Naive B cell (primary cell): ENCODE data around the gene PERM1. TPM values are rescaled to one million over a fixed set of nuclear protein-coding genes. Genes with fewer than 3 reads are reported as not detected.

Experiments
- ATAC-seq, 2 donors: fragments of 150-1000 bp; cut with Tn5 transposase; 2 replicates each; pipeline ENCODE4 v1.10.0; 2021; ENCODE audit warnings: low read depth in 2 of 2, mild to moderate bottlenecking in 2 of 2, moderate library complexity in 2 of 2
- DNase-seq: peaks from one replicate; pipeline ENCODE4 v3.0.0; 2022
- H3K27ac Mint-ChIP-seq, 6 donors: one replicate each; pipeline ENCODE4 v1.8.0; 2020 to 2022; ENCODE audit warnings: mild to moderate bottlenecking in 6 of 6, mixed read lengths in 6 of 6, moderate library complexity in 5 of 6, inconsistent platforms in 2 of 6
- H3K27me3 Mint-ChIP-seq, 3 donors: one replicate each; pipeline ENCODE4 v1.8.0; 2021 to 2022; ENCODE audit warnings: mixed read lengths in 3 of 3, mild to moderate bottlenecking in 1 of 3
- H3K36me3 Mint-ChIP-seq, 2 donors: one replicate each; pipeline ENCODE4 v1.8.0; 2020 to 2022; ENCODE audit warnings: mixed read lengths in 2 of 2, inconsistent platforms in 1 of 2, mild to moderate bottlenecking in 1 of 2
- H3K4me1 Mint-ChIP-seq, 3 donors: one replicate each; pipeline ENCODE4 v1.8.0; 2020 to 2022; ENCODE audit warnings: mixed read lengths in 3 of 3, inconsistent platforms in 1 of 3, mild to moderate bottlenecking in 1 of 3, moderate library complexity in 1 of 3
- H3K4me3 Mint-ChIP-seq, 8 donors: one replicate each; pipeline ENCODE4 v1.8.0; 2020 to 2022; ENCODE audit warnings: mild to moderate bottlenecking in 8 of 8, mixed read lengths in 8 of 8, moderate library complexity in 8 of 8, inconsistent platforms in 2 of 8
- H3K9me3 Mint-ChIP-seq, 7 donors: one replicate each; pipeline ENCODE4 v1.8.0; 2020 to 2022; ENCODE audit warnings: mixed read lengths in 7 of 7, mild to moderate bottlenecking in 5 of 7, inconsistent platforms in 2 of 7, moderate library complexity in 1 of 7
- polyA plus RNA-seq, 6 donors: library from polyadenylated mRNA; unstranded; fragments of 300-500 nt; fragmentation: Illumina TruSeq; gene quantifications; one replicate each; pipeline ENCODE4 v1.2.3, GENCODE V29; 2021; ENCODE audit warnings: low read depth in 6 of 6

PERM1 gene
- polyA plus RNA-seq, 6 donors from 2014 or later: not detected

DNA sequence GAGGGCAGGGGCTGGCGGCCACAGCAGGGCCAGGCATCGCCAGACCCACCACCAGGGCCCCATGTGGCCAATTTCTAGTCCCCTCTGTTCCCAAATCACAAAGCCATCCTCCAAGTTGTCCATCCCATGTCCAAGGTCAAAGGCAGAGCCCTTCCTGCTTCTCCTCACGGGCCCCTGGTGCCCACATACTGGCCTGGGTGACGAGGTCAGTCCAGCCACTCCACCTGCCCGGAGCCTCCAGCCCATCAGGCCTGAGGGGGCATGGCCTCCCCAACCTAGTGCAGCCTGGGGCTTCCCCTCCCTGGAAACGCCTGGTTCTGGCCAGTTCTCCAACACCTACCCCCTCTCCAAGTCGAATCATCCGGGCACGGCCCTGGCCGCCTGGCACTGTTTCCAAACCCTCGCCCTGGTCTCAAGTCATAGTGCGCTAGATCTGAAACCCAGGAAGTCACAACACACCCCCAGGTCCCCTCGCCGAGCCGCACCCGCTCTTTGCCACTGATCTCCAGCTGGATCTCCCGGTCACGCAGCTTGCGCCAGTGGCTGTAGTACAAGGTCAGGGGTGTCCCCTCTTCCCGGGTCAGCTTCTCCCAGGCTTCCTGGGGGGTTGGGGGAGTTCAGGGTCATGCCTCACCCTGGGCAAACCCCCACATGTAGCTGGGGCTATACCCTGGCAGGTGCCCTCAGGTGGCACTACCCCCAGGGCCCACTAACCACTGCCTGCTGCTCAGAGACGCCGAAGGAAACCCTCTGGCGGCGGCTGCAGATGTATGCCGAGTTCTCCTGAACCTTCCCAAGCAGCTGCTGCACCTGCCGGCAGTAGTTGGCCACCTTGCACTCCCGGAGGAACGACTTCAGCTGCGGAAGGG, 36.0 kb downstream of the PERM1 start:
- no peak for DNase-seq
- H3K4me1 Mint-ChIP-seq: peaks cover 6 to 12% (median 9%) of the 10 kb centered on the region in 3 donors
- ATAC-seq: no peak
- H3K9me3 Mint-ChIP-seq: no peaks in the 10 kb centered on the region
- H3K27me3 Mint-ChIP-seq: peaks cover 4 to 12% (median 7%) of the 10 kb centered on the region in 3 donors
- peaks cover 14 to 21% of the 10 kb centered on the region in 2 donors for H3K36me3 Mint-ChIP-seq
- H3K27ac Mint-ChIP-seq: peak overlapping the region in 3 of 6 donors; percentile 15 to 47 (median 30)
- H3K4me3 Mint-ChIP-seq: peak overlapping the region in 3 of 8 donors; percentile 5 to 61 (median 19)

DNA sequence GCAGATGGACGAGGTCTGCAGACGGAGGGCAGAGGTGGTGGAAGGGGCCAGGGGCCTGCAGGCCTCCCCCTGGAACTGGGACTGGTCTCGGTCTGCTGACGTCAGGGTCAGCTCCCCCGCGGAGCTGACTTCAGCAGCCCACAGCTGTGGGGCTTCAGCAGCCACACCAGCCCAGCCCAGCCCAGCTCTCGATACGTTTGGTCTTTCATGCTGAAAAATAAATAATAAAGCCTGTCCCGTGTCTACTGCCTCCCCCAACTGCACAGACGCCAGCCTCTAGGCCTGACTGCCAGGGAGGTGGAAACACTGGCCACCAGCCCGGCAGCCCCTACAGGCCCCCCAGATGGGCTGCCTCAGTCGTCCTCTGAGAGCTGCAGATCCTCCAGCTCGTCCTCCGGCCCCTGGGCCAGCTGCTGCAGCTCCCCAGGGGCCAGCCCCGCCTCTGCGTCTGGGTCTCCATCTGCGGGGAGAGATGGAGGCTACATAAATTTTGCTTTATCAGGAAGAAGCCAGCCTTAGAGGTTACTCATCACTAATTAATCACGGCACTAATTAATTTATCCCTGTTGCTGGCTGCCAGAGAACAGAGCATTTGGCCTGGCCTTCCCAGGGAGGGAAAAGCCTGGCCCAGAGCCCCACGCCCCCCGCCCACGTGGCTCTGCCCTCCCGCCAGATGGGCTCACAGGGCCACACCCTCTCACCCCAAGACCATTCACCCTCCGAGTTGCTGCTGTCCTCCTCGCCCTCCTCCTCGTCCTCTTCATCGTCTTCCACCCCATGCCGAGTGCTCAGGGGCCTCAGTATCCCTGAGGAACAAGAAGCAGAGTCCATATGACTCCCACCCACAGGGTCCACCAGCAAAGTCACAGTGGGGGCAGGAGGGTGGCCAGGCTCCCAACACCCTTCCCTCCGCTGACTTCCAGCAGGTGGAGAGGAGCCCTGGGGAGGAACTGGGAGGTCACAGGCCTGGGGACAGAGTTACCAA, 37.3 kb downstream of the PERM1 start:
- Mint-ChIP-seq H3K36me3 (peaks cover 4 to 18% of the 10 kb centered on the region in 2 donors), H3K27ac (no peak overlapping the region), H3K4me1 (peaks cover 6 to 16% (median 12%) of the 10 kb centered on the region in 3 donors), H3K9me3 (no peaks in the 10 kb centered on the region), H3K27me3 (peaks cover 4 to 17% (median 13%) of the 10 kb centered on the region in 3 donors), H3K4me3 (no peak overlapping the region)
- DNase-seq: no peak
- no peak for ATAC-seq

- Mint-ChIP-seq H3K27me3 (peaks cover 4 to 26% (median 22%) of the 10 kb centered on the region in 3 donors), H3K4me3 (peak overlapping the region in 1 of 8 donors; percentile 61), H3K4me1 (peaks cover 9 to 16% (median 12%) of the 10 kb centered on the region in 3 donors), H3K36me3 (peaks cover 0 to 9% of the 10 kb centered on the region in 2 donors), H3K9me3 (no peaks in the 10 kb centered on the region), H3K27ac (no peak overlapping the region)
- no peak for ATAC-seq
- no peak for DNase-seq
These were observed 38.1 kb downstream of the PERM1 start for GRCh38 chr1:943545-944340.

DNA sequence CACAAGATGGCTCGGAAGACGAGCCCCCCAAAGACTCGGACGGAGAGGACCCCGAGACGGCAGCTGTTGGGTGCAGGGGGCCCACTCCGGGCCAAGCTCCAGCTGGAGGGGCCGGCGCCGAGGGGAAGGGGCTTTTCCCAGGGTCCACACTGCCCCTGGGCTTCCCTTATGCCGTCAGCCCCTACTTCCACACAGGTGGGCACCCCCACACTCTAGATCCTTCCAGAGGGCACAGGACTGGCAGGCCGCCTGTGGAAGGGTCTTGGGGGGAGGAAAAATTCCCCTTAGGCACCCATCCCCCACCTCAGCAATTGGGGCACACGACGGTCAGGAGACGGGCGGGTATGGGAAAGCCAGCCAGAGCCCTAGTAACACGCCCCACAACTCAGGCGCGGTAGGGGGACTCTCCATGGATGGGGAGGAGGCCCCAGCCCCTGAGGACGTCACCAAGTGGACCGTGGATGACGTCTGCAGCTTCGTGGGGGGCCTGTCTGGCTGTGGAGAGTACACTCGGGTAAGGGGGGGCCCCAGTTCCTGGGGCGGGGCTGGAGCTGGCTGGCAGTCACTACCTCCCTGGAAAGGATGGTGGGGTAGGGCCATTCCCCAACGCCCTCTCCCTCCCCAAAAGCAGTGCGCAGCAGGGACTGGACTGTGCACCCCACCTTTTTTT, 38.9 kb downstream of the PERM1 start:
- Mint-ChIP-seq H3K36me3 (peaks cover 0 to 9% of the 10 kb centered on the region in 2 donors), H3K27me3 (peaks cover 4 to 34% (median 29%) of the 10 kb centered on the region in 3 donors), H3K9me3 (no peaks in the 10 kb centered on the region), H3K4me3 (peak overlapping the region in 5 of 8 donors; percentile 20 to 61 (median 25)), H3K4me1 (peaks cover 9 to 16% (median 12%) of the 10 kb centered on the region in 3 donors), H3K27ac (no peak overlapping the region)
- DNase-seq: no peak
- no peak for ATAC-seq

GRCh38 chr1:942411-942821, 39.5 kb downstream of the PERM1 start:
- no peak overlapping the region for H3K27ac Mint-ChIP-seq
- H3K4me1 Mint-ChIP-seq: peaks cover 9 to 16% (median 12%) of the 10 kb centered on the region in 3 donors
- DNase-seq: no peak
- peak in 1 of 2 donors; percentile 9 for ATAC-seq
- peaks cover 0 to 9% of the 10 kb centered on the region in 2 donors for H3K36me3 Mint-ChIP-seq
- H3K9me3 Mint-ChIP-seq: no peaks in the 10 kb centered on the region
- H3K27me3 Mint-ChIP-seq: peaks cover 4 to 38% (median 35%) of the 10 kb centered on the region in 3 donors
- peak overlapping the region in 1 of 8 donors; percentile 20 for H3K4me3 Mint-ChIP-seq

- H3K27ac Mint-ChIP-seq: peak overlapping the region in 1 of 6 donors; percentile 74
- no peaks in the 10 kb centered on the region for H3K9me3 Mint-ChIP-seq
- no peak for DNase-seq
- ATAC-seq: peak; percentile 16 to 28
- peaks cover 0 to 9% of the 10 kb centered on the region in 2 donors for H3K36me3 Mint-ChIP-seq
- H3K27me3 Mint-ChIP-seq: peaks cover 4 to 44% (median 41%) of the 10 kb centered on the region in 3 donors
- peaks cover 9 to 16% (median 12%) of the 10 kb centered on the region in 3 donors for H3K4me1 Mint-ChIP-seq
- H3K4me3 Mint-ChIP-seq: peak overlapping the region; percentile 9 to 90 (median 82)
These were observed 40.1 kb downstream of the PERM1 start for GRCh38 chr1:941588-942383.

DNA sequence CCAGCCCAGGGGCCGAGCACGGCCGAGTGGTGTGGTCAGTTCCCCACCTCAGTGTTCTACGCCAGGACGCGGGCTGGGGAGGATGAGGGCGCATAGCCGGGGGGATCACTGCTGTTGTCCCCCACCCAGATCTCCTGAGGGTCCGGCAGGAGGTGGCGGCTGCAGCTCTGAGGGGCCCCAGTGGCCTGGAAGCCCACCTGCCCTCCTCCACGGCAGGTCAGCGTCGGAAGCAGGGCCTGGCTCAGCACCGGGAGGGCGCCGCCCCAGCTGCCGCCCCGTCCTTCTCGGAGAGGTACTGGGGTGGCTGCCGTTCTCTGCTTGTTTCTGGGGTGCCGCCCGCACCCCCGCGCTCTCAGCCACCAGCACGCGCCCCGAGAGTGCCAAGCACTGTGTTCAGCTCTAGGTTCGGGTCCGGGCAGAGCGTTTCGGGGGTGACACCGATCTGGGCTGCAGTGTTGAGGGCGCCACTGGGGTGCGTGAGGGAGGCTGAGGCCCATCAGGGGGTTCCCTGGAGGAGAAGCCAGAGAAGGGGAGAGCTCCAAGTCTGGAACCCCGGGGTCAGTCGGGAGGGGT, 40.8 kb downstream of the PERM1 start:
- DNase-seq: no peak
- no peaks in the 10 kb centered on the region for H3K9me3 Mint-ChIP-seq
- H3K36me3 Mint-ChIP-seq: peaks cover 0 to 9% of the 10 kb centered on the region in 2 donors
- peak overlapping the region in 1 of 6 donors; percentile 74 for H3K27ac Mint-ChIP-seq
- H3K4me3 Mint-ChIP-seq: peak overlapping the region; percentile 9 to 90 (median 82)
- peaks cover 9 to 16% (median 12%) of the 10 kb centered on the region in 3 donors for H3K4me1 Mint-ChIP-seq
- H3K27me3 Mint-ChIP-seq: peaks cover 4 to 46% (median 45%) of the 10 kb centered on the region in 3 donors
- ATAC-seq: peak; percentile 1 to 20

DNA sequence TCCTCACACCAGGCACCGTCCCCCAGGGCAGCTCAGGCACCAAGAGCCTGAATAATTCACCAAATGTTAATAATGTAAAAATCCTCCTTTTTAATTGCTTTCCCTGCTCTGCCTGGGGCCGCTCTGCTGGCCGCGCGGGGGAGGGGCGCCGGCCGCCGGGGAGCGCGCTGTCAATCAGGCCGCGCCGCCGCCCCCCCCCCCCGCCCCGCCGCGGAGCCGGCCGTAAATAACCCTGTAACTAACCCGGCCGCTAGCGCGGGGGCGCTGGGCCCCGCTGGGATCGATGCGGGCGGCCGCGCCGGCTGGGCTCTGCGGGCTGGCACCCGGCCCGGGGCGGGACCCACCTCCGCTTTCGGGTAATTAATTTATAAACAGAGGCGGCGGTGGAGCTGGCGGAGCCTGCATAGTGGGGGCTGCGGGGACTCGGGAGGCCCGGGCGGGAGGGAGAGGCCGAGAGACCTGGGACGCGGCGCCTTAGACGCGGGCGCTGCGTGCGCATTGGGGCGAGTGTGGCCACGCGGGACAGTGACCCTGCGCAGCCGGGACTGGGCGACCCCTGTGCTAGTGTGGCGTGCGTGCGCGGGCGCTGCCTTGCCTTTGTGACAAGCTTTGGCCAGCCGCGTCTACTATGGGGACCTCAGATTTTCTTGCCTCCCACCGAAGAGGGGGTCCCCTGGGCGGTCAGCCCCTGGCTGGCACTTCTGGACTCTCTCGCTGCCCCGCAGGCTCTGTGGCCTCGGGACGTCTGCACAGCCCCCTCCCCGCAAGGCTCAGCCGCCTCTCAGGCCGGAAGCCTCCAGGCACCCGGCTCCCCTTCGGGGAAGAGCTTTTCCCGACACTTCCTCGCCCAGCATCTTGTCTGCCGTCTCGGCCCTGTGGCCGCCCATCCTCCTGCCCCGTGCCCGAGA, 41.5 kb downstream of the PERM1 start:
- Mint-ChIP-seq H3K9me3 (no peaks in the 10 kb centered on the region), H3K36me3 (peaks cover 0 to 2% of the 10 kb centered on the region in 2 donors), H3K27ac (no peak overlapping the region), H3K4me1 (peaks cover 6 to 16% (median 12%) of the 10 kb centered on the region in 3 donors), H3K27me3 (peaks cover 4 to 50% (median 50%) of the 10 kb centered on the region in 3 donors), H3K4me3 (peak overlapping the region; percentile 47 to 90 (median 82))
- DNase-seq: no peak
- ATAC-seq: peak; percentile 29 to 47

GRCh38 chr1:939511-940106, 42.3 kb downstream of the PERM1 start:
- ATAC-seq: no peak
- no peak overlapping the region for H3K27ac Mint-ChIP-seq
- peaks cover 4 to 58% (median 57%) of the 10 kb centered on the region in 3 donors for H3K27me3 Mint-ChIP-seq
- H3K9me3 Mint-ChIP-seq: no peaks in the 10 kb centered on the region
- H3K4me3 Mint-ChIP-seq: peak overlapping the region in 6 of 8 donors; percentile 1 to 82 (median 58)
- DNase-seq: no peak
- H3K4me1 Mint-ChIP-seq: peaks cover 9 to 10% (median 9%) of the 10 kb centered on the region in 3 donors
- no peaks in the 10 kb centered on the region for H3K36me3 Mint-ChIP-seq
